WI38 (cell line): Measurements from ENCODE around the gene LCLAT1.

Experiments
- H3K4me3 ChIP-seq: 2 replicates; pipeline ENCODE4 v1.5.1; 2011; ENCODE audit warnings: low read depth, mild to moderate bottlenecking, control low read depth, low read length
- TF ChIP-seq, protein P1 (sequence below): IDR thresholded peaks from 2 replicates; pipeline ENCODE4 v1.5.1; 2012; ENCODE audit warnings: low read depth, mild to moderate bottlenecking, control low read depth, low read length

The LCLAT1 gene

DNA sequence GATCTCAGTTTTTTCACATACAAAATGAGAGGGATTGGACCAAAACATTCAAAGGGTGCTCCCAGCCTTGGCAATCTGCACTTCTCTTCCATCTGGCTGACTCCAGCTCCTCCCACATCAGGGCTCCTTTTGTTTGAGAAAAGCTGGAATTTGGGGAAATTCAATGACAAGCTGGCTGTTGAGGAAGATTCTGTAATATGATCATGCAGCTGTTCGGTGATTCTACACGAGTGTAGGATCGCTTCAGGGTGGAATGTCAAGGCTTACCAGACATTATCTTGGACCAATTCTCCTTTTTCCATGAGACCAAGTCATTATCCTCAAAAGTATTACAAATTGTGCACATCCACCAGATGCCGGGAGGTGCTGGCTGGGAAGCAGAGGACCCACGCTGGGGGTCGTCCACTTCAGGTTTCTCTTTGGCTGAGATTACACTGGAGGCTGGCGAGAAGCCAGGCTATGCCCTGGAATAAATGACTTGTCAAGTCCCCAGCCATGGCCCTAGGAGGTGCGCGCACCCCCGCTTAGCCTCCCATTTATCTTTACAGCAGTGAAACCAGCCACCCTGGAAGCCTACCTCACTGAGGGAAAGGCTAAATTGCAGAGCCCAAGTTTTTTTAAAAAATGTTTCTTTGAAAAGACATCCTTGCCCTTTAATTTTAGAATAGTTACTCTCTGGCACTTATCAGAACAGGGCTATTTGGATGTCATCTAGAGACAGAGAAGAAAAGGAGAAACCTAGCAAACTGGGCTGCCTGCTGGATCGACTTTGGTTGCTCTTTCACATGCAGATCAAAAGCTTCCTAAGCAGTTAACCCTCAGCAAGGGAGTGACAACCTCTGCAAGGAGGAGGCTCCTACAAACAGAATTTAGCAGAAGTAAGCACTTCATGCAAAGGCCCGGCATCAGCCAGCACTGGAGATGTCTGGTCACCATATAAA, 42.5 kb upstream of the LCLAT1 start:
- TF ChIP-seq, protein P1, sequence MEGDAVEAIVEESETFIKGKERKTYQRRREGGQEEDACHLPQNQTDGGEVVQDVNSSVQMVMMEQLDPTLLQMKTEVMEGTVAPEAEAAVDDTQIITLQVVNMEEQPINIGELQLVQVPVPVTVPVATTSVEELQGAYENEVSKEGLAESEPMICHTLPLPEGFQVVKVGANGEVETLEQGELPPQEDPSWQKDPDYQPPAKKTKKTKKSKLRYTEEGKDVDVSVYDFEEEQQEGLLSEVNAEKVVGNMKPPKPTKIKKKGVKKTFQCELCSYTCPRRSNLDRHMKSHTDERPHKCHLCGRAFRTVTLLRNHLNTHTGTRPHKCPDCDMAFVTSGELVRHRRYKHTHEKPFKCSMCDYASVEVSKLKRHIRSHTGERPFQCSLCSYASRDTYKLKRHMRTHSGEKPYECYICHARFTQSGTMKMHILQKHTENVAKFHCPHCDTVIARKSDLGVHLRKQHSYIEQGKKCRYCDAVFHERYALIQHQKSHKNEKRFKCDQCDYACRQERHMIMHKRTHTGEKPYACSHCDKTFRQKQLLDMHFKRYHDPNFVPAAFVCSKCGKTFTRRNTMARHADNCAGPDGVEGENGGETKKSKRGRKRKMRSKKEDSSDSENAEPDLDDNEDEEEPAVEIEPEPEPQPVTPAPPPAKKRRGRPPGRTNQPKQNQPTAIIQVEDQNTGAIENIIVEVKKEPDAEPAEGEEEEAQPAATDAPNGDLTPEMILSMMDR, result no peak
- H3K4me3 ChIP-seq, result no peak overlapping the region

DNA sequence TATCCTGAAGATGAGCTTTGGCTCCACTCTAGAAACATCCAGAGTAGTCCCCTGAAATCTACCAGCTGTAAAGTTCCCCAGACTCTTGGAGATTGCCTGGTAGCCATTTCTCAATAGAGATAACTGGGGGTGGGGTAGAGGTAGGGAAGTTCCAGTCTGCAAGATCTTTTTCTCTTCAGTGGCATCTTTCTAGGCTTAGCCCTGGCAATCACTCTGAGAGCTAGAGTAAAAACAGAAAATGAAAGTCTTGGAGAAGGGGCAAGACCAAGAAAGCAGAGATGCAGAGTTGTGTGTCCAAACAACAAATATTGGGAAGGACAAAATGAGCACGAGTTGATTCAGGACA, 41.8 kb upstream of the LCLAT1 start:
- TF ChIP-seq, protein P1, result no peak
- H3K4me3 ChIP-seq, result no peak overlapping the region

DNA sequence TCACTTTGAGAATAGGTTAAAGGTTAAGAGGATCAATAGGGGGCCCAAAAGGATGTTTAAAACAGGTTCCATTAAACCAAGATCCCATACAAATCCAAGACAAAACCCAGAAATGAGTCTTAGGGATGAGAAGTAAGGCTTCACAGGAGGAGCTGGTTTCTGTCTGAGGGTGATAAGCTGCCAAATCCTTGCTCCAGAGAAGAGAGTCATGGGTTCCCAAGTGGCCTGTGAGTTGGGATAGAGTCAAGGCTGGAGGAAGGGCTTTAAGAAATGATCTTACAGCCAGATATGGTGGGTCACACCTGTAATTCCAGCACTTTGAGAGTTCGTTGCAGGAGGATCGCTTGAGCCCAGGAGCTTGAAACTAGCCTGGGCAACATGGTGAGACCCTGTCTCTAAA, 40.2 kb upstream of the LCLAT1 start:
- H3K4me3 ChIP-seq, result no peak overlapping the region
- TF ChIP-seq, protein P1, result no peak

DNA sequence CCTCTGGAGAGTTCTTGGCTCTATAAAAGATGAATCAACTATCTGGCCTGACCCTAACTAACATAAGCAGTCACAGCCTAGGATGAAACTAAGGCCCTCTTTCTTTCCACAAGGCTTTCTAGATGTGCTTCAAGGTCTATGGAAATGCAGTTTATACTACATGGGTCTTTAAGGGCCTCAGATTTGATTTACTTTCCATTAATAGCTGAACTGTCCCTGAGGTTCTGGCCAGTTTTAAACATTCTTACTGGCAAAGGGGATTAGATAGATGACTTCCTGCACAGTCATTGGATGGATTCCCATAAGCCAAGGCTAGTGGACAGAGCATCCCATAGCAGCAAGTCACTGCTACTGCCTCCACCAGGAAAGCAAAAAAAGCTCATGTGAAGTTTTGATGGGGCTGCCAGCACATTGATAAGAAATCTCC, 38.1 kb upstream of the LCLAT1 start:
- TF ChIP-seq, protein P1, result peak; percentile 24; the same call in 1 of the 2 replicates
- H3K4me3 ChIP-seq, result no peak overlapping the region

DNA sequence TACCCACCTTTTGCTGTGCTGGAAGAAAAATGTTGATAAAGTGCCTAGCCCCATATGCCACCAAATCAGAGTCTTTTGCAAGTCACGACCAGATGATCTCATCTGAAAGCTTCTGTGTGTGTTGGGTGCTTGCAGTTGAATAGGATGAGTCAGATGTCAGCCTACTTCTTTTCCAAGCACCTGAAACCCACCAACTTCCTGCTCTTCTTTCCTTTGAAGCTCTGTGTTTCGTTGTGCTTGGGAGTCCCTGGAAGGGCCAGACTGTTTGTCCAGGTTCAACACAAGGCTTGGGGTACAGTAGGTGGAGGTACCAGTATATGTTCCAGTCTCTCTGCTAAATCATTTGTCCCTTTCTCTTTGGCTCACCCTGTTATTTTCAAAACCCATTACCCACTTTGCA, 36.8 kb upstream of the LCLAT1 start:
- TF ChIP-seq, protein P1, result no peak
- no peak overlapping the region for H3K4me3 ChIP-seq

DNA sequence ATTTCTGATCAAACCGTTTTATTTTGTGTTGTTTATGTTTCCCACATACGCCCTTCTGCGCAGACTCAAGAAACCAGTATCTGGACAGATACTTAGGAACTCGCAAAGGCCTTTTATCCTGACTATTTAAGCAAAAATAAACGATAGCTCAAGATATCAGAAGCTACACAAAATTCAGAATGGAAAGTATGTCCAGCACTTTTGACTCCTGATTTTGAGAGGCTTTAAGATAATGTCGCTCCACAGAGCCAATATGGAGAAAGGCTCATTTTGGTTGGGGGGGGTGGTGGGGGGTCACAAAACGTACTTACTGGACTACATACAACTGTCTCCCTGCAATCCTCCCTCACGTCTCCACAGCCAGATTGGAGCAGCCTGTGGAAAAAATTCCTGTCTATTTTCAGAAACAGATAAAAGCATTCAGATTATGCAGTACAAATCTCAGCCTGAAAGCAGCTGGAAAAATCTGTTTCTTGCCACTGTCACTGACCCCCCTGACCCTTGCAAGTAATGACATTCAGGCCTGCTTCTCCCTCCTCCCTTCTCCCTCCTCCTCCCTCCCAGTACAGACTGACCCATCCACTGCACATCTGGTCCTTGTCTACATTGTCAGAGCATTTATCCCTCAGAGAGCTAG, 34.9 kb upstream of the LCLAT1 start:
- TF ChIP-seq, protein P1, result no peak
- no peak overlapping the region for H3K4me3 ChIP-seq
